ENCODE results near the gene B3GALT6.

DNA sequence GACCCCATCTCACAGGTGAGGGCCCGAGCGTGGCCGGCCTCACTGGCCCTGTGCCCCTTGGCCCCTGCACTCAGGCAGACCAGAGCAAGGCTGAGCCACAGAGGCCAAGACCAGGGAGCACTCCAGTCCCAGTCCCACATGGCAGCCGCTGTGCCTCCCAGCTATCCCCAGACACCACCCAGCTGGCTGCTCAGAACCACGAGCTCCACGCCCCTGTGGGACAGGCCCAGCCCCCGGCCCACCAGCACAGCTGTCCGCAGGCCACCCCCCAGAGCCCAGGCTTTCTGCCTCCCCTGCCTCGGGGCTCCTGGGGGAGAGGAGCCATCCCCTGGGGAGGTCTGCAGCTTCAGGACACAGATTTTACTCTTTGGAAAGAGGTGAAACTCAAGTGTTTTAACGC, 23.6 kb downstream of the B3GALT6 start:
- TF ChIP-seq, protein P1, sequence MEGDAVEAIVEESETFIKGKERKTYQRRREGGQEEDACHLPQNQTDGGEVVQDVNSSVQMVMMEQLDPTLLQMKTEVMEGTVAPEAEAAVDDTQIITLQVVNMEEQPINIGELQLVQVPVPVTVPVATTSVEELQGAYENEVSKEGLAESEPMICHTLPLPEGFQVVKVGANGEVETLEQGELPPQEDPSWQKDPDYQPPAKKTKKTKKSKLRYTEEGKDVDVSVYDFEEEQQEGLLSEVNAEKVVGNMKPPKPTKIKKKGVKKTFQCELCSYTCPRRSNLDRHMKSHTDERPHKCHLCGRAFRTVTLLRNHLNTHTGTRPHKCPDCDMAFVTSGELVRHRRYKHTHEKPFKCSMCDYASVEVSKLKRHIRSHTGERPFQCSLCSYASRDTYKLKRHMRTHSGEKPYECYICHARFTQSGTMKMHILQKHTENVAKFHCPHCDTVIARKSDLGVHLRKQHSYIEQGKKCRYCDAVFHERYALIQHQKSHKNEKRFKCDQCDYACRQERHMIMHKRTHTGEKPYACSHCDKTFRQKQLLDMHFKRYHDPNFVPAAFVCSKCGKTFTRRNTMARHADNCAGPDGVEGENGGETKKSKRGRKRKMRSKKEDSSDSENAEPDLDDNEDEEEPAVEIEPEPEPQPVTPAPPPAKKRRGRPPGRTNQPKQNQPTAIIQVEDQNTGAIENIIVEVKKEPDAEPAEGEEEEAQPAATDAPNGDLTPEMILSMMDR (IDR thresholded peaks at IDR 0.05 in 8 of 11, conservative IDR thresholded peaks at IDR 0.05 in 3 of 11): no peak
- TF ChIP-seq POLR2A (IDR thresholded peaks at IDR 0.05) (no peak), POLR2AphosphoS5 (IDR thresholded peaks at IDR 0.05) (no peak)

Data from spleen (tissue), 7 donors.